Measurements from ENCODE around the gene MPDZ.

DNA sequence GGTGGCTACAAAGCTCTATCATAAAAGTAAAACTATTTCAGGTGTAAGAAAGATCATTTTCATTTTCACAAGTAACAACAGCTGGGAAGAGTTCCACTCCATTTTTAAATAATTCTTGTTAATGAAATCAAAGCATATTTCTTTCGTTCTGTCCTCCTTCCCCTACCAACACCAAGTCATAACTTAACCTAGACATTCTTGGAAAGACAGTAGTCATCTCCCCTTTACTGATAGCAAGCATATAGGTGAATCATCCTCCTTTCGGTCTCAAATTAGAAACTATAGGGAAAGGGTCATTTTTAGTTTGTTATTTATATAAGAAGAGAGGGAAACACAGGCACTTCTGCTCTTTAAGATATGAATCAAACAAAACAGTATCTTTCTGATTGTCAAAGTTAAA lies 38.2 kb downstream of the MPDZ start:
- TF ChIP-seq, protein P1, sequence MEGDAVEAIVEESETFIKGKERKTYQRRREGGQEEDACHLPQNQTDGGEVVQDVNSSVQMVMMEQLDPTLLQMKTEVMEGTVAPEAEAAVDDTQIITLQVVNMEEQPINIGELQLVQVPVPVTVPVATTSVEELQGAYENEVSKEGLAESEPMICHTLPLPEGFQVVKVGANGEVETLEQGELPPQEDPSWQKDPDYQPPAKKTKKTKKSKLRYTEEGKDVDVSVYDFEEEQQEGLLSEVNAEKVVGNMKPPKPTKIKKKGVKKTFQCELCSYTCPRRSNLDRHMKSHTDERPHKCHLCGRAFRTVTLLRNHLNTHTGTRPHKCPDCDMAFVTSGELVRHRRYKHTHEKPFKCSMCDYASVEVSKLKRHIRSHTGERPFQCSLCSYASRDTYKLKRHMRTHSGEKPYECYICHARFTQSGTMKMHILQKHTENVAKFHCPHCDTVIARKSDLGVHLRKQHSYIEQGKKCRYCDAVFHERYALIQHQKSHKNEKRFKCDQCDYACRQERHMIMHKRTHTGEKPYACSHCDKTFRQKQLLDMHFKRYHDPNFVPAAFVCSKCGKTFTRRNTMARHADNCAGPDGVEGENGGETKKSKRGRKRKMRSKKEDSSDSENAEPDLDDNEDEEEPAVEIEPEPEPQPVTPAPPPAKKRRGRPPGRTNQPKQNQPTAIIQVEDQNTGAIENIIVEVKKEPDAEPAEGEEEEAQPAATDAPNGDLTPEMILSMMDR (IDR thresholded peaks at IDR 0.05 in 8 of 11, conservative IDR thresholded peaks at IDR 0.05 in 3 of 11), result no peak
- no peak for TF ChIP-seq POLR2AphosphoS5 (IDR thresholded peaks at IDR 0.05)
- no peak for TF ChIP-seq POLR2A (IDR thresholded peaks at IDR 0.05)
